HL-60 (cell line): Measurements from ENCODE around the gene ZNF697.
A peak's percentile ranks its signal among the peaks of the same experiment; 100 is the strongest.

Experiments used
- DNase-seq, 2 experiments: peaks; one replicate each; pipeline ENCODE4 v3.0.0-alpha.2; 2010 to 2020; ENCODE audit warnings: low read depth in 1 of 2, low spot score in 1 of 2
- H3K27ac ChIP-seq: fragments of 250-450 bp; sonication (Bioruptor Pico); replicated peaks from 2 replicates; pipeline ENCODE4 v1.5.1; 2020; ENCODE audit warnings: mild to moderate bottlenecking, moderate library complexity
- H3K27me3 ChIP-seq: fragments of 250-450 bp; sonication (Bioruptor Pico); 2 replicates; pipeline ENCODE4 v1.5.1; 2021; ENCODE audit warnings: mild to moderate bottlenecking, moderate library complexity; ENCODE audit not compliant: insufficient read depth, poor library complexity, severe bottlenecking
- H3K4me3 ChIP-seq: replicated peaks from 2 replicates; pipeline ENCODE4 v1.5.1; 2011; ENCODE audit warnings: mild to moderate bottlenecking, control low read depth, low read length; ENCODE audit not compliant: insufficient read depth
- CTCF ChIP-seq: IDR thresholded peaks from one replicate; pipeline ENCODE4 v1.5.1; 2011; ENCODE audit warnings: low read length, control low read depth, inconsistent platforms; ENCODE audit not compliant: insufficient read depth
- GABPA ChIP-seq: IDR thresholded peaks from 2 replicates; pipeline ENCODE4 v1.6.1; 2012; ENCODE audit warnings: low read depth
- POLR2AphosphoS5 ChIP-seq: IDR thresholded peaks from 2 replicates; pipeline ENCODE4 v1.6.1; 2012; ENCODE audit warnings: low read depth
- REST ChIP-seq: IDR thresholded peaks from 2 replicates; pipeline ENCODE4 v1.6.1; 2012; ENCODE audit warnings: low read depth; ENCODE audit not compliant: insufficient replicate concordance
- SPI1 ChIP-seq: IDR thresholded peaks from 2 replicates; pipeline ENCODE4 v1.6.1; 2012; ENCODE audit warnings: low read depth, mild to moderate bottlenecking, borderline replicate concordance

The ZNF697 gene

DNA sequence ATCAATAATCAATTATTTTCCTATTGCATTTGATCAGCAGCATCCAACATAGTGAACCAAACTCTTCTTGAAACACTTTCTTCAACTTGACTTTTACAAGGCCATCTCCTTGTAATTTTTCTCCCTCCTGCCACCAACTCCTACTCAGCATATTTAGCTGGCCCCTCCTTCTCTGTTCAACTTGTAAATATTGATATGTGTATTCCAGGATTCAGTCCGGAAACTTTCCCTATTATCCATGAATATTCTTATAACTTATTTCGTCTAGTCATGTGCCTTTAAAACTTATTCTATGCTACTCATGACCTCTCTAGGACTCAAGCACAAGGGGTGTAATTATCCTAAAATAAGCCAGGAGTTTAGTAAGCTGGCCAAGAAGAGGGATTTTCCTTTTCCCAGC, 52.9 kb downstream of the ZNF697 start:
- TF ChIP-seq SPI1 (no peak), POLR2AphosphoS5 (no peak), REST (no peak), GABPA (no peak), CTCF (no peak)
- no peak for DNase-seq
- H3K27ac ChIP-seq = no peak overlapping the region
- H3K4me3 ChIP-seq = no peak overlapping the region
- H3K27me3 ChIP-seq = no peaks in the 10 kb centered on the region

GRCh38 chr1:119594376-119594775, 53.7 kb downstream of the ZNF697 start:
- Histone ChIP-seq H3K4me3 (no peak overlapping the region), H3K27me3 (no peaks in the 10 kb centered on the region), H3K27ac (no peak overlapping the region)
- TF ChIP-seq CTCF = no peak
- TF ChIP-seq SPI1 = no peak
- no peak for TF ChIP-seq GABPA
- TF ChIP-seq REST = no peak
- TF ChIP-seq POLR2AphosphoS5 = no peak
- DNase-seq = no peak

DNA sequence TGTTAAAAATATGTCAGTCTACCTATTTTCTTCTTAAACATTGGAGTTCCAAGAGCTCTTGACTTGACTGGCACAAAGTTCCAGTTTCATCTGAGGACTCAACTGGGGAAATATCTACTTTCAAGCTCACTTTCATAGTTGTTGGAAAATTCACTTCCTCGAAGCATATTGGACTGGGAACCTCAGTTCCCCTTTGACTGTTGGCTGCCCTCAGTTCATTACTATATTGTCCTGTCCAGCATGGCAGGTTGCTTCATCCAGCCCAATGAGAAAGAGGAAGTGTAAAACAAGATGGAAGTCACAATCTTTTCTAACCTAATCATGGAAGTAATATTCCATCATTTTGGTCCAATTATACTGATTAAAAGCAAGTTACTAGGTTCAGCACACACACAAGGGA, 54.3 kb downstream of the ZNF697 start:
- no peak overlapping the region for H3K4me3 ChIP-seq
- TF ChIP-seq SPI1 (peak; percentile 83), CTCF (no peak), GABPA (no peak), POLR2AphosphoS5 (no peak), REST (no peak)
- no peak overlapping the region for H3K27ac ChIP-seq
- H3K27me3 ChIP-seq = no peaks in the 10 kb centered on the region
- DNase-seq = peak in 1 of 2 experiments; percentile 40
